LNCaP clone FGC (cell line): ENCODE data around the gene MTHFR.

Experiments
- DNase-seq: peaks from one replicate; pipeline ENCODE4 v3.0.0-alpha.2; 2011; ENCODE audit warnings: low read depth
- H3K4me3 ChIP-seq: 2 replicates; pipeline ENCODE4 v1.5.1; 2011; ENCODE audit warnings: mild to moderate bottlenecking, low read depth, low read length, control low read depth
- TF ChIP-seq, protein P1 (sequence below): IDR thresholded peaks from 2 replicates; pipeline ENCODE4 v1.5.1; 2012; ENCODE audit warnings: mild to moderate bottlenecking; ENCODE audit not compliant: control insufficient read depth, insufficient read depth; ENCODE audit errors: extremely low read depth

Gene MTHFR

DNA sequence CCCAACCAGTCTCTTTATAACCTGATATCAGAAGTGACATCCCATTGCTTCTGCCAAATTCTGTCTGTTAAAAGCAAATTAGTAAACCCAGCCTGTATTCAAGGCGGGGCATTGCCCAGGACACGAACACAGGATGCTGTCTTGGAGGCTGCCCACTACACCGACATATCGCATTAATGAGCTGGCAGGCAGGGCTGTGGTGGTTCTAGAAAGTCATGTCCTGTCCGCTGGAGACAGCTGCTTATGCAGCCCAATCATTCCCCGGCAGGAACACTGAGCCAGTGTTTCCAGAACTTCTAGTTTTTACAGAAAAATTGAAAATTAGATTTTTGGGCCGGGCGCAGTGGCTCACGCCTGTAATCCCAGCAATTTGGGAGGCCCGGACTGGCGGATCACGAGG is 24.5 kb downstream of the MTHFR start:
- no peak for DNase-seq
- no peak overlapping the region for H3K4me3 ChIP-seq
- TF ChIP-seq, protein P1, sequence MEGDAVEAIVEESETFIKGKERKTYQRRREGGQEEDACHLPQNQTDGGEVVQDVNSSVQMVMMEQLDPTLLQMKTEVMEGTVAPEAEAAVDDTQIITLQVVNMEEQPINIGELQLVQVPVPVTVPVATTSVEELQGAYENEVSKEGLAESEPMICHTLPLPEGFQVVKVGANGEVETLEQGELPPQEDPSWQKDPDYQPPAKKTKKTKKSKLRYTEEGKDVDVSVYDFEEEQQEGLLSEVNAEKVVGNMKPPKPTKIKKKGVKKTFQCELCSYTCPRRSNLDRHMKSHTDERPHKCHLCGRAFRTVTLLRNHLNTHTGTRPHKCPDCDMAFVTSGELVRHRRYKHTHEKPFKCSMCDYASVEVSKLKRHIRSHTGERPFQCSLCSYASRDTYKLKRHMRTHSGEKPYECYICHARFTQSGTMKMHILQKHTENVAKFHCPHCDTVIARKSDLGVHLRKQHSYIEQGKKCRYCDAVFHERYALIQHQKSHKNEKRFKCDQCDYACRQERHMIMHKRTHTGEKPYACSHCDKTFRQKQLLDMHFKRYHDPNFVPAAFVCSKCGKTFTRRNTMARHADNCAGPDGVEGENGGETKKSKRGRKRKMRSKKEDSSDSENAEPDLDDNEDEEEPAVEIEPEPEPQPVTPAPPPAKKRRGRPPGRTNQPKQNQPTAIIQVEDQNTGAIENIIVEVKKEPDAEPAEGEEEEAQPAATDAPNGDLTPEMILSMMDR, result no peak

DNA sequence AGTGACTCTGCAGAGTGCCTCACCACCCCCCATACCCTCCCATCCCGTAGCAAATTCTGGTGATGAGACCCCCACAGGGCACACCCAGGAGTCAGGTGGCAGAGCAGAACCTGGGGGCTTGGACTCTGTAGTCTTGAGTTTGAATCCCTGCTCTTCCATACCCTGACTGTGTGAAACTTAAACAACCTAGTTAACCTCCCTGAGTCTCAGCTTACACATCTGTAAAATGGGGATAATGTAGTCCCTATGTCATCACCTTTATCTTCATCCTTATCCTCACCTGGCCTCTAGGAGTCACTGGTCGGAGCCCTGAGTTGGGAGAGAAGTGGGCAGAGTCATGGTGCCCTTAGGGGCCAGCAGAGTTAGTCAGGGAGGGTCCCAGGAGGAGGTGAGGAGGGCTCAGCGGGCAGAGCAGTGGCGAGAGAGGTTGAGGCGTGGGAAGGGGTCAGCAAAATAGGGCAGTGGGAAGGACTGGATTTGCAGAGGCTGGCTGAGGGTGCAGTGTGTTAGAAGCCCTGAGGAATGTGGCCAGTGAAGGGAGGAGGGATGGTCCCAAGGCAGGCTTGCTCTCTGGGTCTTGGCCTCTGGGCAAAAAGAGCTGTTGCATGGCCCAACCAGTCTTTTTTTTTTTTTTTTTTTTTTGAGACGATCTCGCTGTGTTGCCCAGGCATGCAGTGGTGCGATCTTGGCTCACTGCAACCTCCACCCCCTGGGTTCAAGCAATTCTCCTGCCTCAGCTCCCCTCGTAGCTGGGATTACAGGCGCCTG is 25.2 kb downstream of the MTHFR start:
- TF ChIP-seq, protein P1, result no peak
- no peak overlapping the region for H3K4me3 ChIP-seq
- no peak for DNase-seq

DNA sequence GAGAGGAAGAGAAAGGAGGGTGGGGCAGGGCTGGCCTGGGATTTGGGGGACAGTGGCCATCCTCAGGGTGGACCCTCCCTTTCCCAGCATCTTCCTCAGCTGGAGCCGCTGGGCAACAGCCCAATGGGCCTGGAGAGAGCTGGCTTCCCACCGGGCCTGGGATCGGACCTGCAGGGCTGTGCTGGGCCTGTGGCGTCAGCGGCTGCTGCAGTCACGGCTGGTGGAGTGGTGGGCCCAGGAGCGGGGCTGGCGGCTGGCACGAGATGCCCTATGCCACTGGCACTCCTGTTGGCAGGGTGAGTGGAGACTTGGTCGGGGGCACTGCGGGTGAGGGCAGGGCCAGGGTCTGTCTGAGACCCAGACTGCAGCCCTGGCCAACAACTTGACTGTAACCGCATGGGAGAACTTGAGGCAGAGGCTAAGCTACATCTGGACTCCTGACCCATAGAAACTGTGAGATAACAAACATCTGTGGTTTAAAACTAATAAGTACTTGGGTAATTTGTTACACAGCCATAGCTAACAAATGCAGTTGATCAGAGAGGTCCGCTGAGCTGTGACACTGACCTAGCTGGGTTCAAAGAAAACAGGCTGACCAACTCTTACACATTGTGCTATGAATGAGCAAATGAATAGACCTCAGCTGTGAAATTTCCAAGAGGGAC is 25.9 kb downstream of the MTHFR start:
- no peak for DNase-seq
- TF ChIP-seq, protein P1, result no peak
- no peak overlapping the region for H3K4me3 ChIP-seq

DNA sequence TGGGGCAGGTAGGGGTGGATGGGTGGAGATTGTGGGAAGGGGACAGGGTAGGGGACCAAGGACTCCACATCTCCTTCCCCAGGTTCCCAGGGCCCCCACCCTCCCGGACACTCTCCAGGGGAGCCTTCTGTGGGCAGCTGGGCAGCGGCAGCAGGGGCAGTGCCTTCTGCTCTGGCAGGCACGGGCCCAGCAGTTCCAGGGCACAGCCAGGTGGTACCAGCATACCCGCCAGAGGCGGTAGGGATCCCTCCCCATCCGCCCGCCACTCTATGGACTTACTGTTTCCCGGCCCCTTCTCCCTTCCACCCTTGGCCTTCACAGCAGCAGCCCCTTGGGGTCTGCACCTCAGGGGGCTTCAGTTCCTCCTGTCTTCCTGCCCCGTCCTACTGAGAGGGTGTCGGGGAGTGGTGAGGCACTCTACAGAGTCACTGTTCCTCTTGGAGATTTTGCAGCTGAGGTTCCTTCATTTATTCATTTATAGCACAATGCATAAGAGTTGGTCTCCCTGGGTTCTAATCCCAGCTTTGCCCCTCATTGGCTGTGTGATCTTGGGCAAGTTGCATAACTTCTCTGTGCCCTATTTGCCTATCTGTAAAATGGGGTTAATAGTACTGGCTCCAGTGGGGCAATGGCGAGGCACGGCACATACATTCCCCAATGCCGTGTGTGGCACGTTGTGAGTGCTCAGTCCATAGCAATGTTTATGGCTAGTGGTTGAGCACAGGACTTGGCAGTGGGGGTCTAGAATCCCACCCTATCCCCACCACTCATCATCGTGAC is 26.7 kb downstream of the MTHFR start:
- TF ChIP-seq, protein P1, result no peak
- DNase-seq, result no peak
- no peak overlapping the region for H3K4me3 ChIP-seq

DNA sequence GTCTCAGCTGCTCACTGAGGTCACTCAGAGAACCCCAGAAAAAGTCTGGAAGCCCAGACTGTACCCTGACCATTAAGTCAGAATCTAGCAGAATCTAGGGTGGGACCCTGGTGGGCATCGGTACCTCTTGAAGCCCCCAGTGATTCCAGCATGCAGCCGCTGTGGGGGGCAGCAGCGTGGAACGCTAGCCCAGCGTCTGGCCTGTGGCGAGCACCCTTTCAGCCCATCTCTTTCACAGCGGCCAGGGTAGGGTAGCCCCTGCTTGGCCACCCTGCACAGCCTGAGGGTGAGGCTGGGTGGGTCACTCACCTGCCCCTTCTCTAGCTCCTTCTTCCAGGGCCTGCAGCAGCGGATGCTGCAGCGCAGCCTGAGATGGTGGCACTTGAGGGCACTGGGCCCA is 27.4 kb downstream of the MTHFR start:
- H3K4me3 ChIP-seq, result no peak overlapping the region
- no peak for DNase-seq
- TF ChIP-seq, protein P1, result no peak

DNA sequence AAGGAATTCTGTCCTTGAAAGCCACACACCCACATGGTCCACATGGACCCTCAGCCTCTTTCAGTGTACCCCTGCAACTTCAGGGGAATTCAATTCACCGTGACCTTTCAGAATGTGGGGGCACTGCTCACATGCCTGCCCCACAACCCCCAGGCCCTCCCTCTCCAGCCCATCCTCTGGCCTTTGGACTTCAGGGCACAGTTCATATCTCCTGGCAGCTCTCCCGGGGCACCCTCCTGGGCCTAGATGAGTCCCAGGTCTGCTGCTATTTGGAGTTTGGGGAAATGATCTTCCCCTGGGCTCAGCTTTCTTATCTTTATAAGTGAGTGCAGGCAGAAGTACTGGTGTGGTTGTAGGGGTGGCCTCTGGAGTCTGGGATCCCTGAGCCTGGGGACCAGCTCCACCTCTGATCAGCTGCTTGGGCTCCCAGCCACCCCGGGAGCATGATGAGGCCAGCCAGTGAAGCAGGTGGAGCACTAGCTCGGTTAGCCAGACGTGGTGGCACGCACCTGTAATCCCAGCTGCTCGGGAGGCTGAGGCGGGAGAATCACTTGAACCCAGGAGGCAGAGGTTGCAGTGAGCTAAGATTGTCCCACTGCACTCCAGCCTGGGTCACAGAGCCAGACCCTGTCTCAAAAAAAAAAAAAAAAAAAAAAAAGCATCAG is 28.0 kb downstream of the MTHFR start:
- H3K4me3 ChIP-seq, result no peak overlapping the region
- no peak for DNase-seq
- TF ChIP-seq, protein P1, result no peak
